Measurements from ENCODE around the gene ANKS1A.

GRCh38 chr6:34866509-34866908 lies 22.5 kb upstream of the ANKS1A start:
- TF ChIP-seq EZH2phosphoT487 (IDR thresholded peaks at IDR 0.05; ENCODE audit: borderline replicate concordance, low read length) (no peak), CTCF (IDR thresholded peaks at IDR 0.05; ENCODE audit: low read depth, low read length, poor library complexity, severe bottlenecking) (no peak)
